GM19328 (cell line): ENCODE data around the gene TBC1D22B.
"Not testable (repeated sequence)": the region's sequence is repeated elsewhere in the genome, so short reads cannot be mapped to it uniquely, and the experiment has no call there.

Source experiments
- ATAC-seq: cut with Tn5 transposase; IDR thresholded peaks from one replicate; pipeline ENCODE4 v1.9.1; 2021; ENCODE audit warnings: mild to moderate bottlenecking, moderate library complexity; ENCODE audit not compliant: unreplicated experiment

Gene TBC1D22B

GRCh38 chr6:37302086-37302686, 44.6 kb downstream of the TBC1D22B start:
- no peak for ATAC-seq

- no peak for ATAC-seq
These were observed 45.6 kb downstream of the TBC1D22B start for GRCh38 chr6:37303091-37303660.

GRCh38 chr6:37303891-37304503, 46.4 kb downstream of the TBC1D22B start:
- ATAC-seq: no peak

GRCh38 chr6:37304766-37305165, 47.2 kb downstream of the TBC1D22B start:
- ATAC-seq: no peak

GRCh38 chr6:37305841-37306425, 48.4 kb downstream of the TBC1D22B start:
- no peak for ATAC-seq

GRCh38 chr6:37306624-37307222, 49.2 kb downstream of the TBC1D22B start:
- ATAC-seq: no peak

- ATAC-seq: not testable (repeated sequence)
These were observed 49.9 kb downstream of the TBC1D22B start for GRCh38 chr6:37307484-37307883.

- ATAC-seq: no peak
These were observed 50.7 kb downstream of the TBC1D22B start for GRCh38 chr6:37308069-37308815.

- ATAC-seq: no peak
These were observed 51.5 kb downstream of the TBC1D22B start for GRCh38 chr6:37309046-37309445.

- ATAC-seq: no peak
These were observed 52.1 kb downstream of the TBC1D22B start for GRCh38 chr6:37309692-37310091.

GRCh38 chr6:37310966-37311365, 53.4 kb downstream of the TBC1D22B start:
- no peak for ATAC-seq

- ATAC-seq: no peak
These were observed 54.3 kb downstream of the TBC1D22B start for GRCh38 chr6:37311741-37312473.

- ATAC-seq: no peak
These were observed 56.3 kb downstream of the TBC1D22B start for GRCh38 chr6:37313723-37314486.

- ATAC-seq: no peak
These were observed 57.0 kb downstream of the TBC1D22B start for GRCh38 chr6:37314487-37315156.

GRCh38 chr6:37315157-37315515, 57.6 kb downstream of the TBC1D22B start:
- ATAC-seq: no peak

- ATAC-seq: no peak
These were observed 58.5 kb downstream of the TBC1D22B start for GRCh38 chr6:37316071-37316470.

- no peak for ATAC-seq
These were observed 59.9 kb downstream of the TBC1D22B start for GRCh38 chr6:37317312-37318038.

GRCh38 chr6:37319156-37319555, 61.6 kb downstream of the TBC1D22B start:
- ATAC-seq: no peak
